ENCODE data around the gene SDC3.
A peak's percentile ranks its signal among the peaks of the same experiment; 100 is the strongest.

The SDC3 gene

GRCh38 chr1:30845237-30845903 lies 63.2 kb downstream of the SDC3 start:
- no peak for DNase-seq

GRCh38 chr1:30844631-30845030 lies 63.9 kb downstream of the SDC3 start:
- DNase-seq = no peak

GRCh38 chr1:30842697-30843354 lies 65.7 kb downstream of the SDC3 start:
- DNase-seq = no peak

GRCh38 chr1:30840904-30841598 lies 67.5 kb downstream of the SDC3 start:
- no peak for DNase-seq

- DNase-seq = no peak
These were observed 68.7 kb downstream of the SDC3 start for GRCh38 chr1:30839827-30840359.

GRCh38 chr1:30838996-30839395 lies 69.6 kb downstream of the SDC3 start:
- no peak for DNase-seq

- no peak for DNase-seq
These were observed 70.9 kb downstream of the SDC3 start for GRCh38 chr1:30837653-30838052.

GRCh38 chr1:30834253-30834652 lies 74.3 kb downstream of the SDC3 start:
- DNase-seq = peak; percentile 45

GRCh38 chr1:30830537-30830936 lies 78.0 kb downstream of the SDC3 start:
- no peak for DNase-seq

- DNase-seq = no peak
These were observed 78.7 kb downstream of the SDC3 start for GRCh38 chr1:30829889-30830288.

GRCh38 chr1:30824736-30825429 lies 83.7 kb downstream of the SDC3 start:
- peak; percentile 72 for DNase-seq

GRCh38 chr1:30823969-30824735 lies 84.4 kb downstream of the SDC3 start:
- peak; percentile 94 for DNase-seq

GRCh38 chr1:30823627-30823968 lies 85.0 kb downstream of the SDC3 start:
- DNase-seq = no peak

GRCh38 chr1:30822966-30823581 lies 85.5 kb downstream of the SDC3 start:
- no peak for DNase-seq

GRCh38 chr1:30822006-30822405 lies 86.6 kb downstream of the SDC3 start:
- no peak for DNase-seq

GRCh38 chr1:30820299-30820698 lies 88.3 kb downstream of the SDC3 start:
- no peak for DNase-seq

Measured in NCI-H1105 (cell line).